Lung (tissue), 12 donors: Measurements from ENCODE around the gene HACD3. TPM values are rescaled to one million over a fixed set of nuclear protein-coding genes. Genes with fewer than 3 reads are reported as not detected.

Experiments
- ATAC-seq: fragments of 200-7000 bp; cut with Tn5 transposase; one replicate; pipeline ENCODE4 v1.9.1; 2020; ENCODE audit warnings: moderate number of reproducible peaks; ENCODE audit not compliant: insufficient read depth, low FRiP score
- DNase-seq, 3 donors: peaks; one replicate each; pipeline ENCODE4 v3.0.0-alpha.2; 2013 to 2017
- H3K27ac ChIP-seq, 2 donors: one replicate each; pipeline ENCODE4 v1.5.1; 2013; ENCODE audit warnings: mild to moderate bottlenecking in 2 of 2, moderate library complexity in 2 of 2, control low read depth in 1 of 2, inconsistent platforms in 1 of 2, low read depth in 1 of 2, low read length in 1 of 2
- H3K27me3 ChIP-seq, 3 donors: one replicate each; pipeline ENCODE4 v1.5.1; 2013; ENCODE audit warnings: low read length in 2 of 3; ENCODE audit not compliant: control insufficient read depth in 3 of 3, insufficient read depth in 3 of 3
- H3K36me3 ChIP-seq, 4 donors: one replicate each; pipeline ENCODE4 v1.5.1; 2013; ENCODE audit warnings: low read length in 4 of 4, mild to moderate bottlenecking in 1 of 4, moderate library complexity in 1 of 4; ENCODE audit not compliant: control insufficient read depth in 4 of 4, insufficient read depth in 4 of 4
- H3K4me1 ChIP-seq, 5 donors: one replicate each; pipeline ENCODE4 v1.5.1; 2013; ENCODE audit warnings: low read length in 5 of 5, mild to moderate bottlenecking in 2 of 5, moderate library complexity in 1 of 5; ENCODE audit not compliant: control insufficient read depth in 5 of 5, insufficient read depth in 5 of 5
- H3K4me3 ChIP-seq: one replicate; pipeline ENCODE4 v1.5.1; 2013; ENCODE audit warnings: mild to moderate bottlenecking, control low read depth, moderate library complexity
- H3K9ac ChIP-seq, 2 donors: one replicate each; pipeline ENCODE4 v1.5.1; 2013; ENCODE audit warnings: low read length in 2 of 2, control low read depth in 1 of 2; ENCODE audit not compliant: insufficient read depth in 1 of 2
- H3K9me3 ChIP-seq, 4 donors: one replicate each; pipeline ENCODE4 v1.5.1; 2013; ENCODE audit warnings: low read length in 3 of 4, mild to moderate bottlenecking in 1 of 4, moderate library complexity in 1 of 4; ENCODE audit not compliant: control insufficient read depth in 4 of 4, insufficient read depth in 3 of 4
- CTCF ChIP-seq: IDR thresholded peaks from 2 replicates; pipeline ENCODE4 v1.5.1; 2012; ENCODE audit warnings: mild to moderate bottlenecking; ENCODE audit errors: control extremely low read depth, extremely low read depth
- WGBS, 2 donors: extraction: QIAGEN DNeasy Blood & Tissue Kit; methylation state at CpG; one replicate each; pipeline ENCODE4 v1.1.7; 2013; 5-methylcytosine and 5-hydroxymethylcytosine counted together
- polyA plus RNA-seq, 2 donors: library from polyadenylated mRNA; stranded (reverse); fragments of 200-250 nt; gene quantifications; one replicate each; pipeline ENCODE4 v1.2.1, GENCODE V29; 2013
- total RNA-seq, 2 donors: library from RNA; depleted of rRNA in 1 of 2; stranded (reverse); fragments of >200 nt in 1 of 2; gene quantifications; one replicate each; pipeline ENCODE4 v1.2.1, GENCODE V29; 2014 to 2021
- donor health status: control.
- donor health status: control.
- donor health status: Bipolar disorder and iron deficiency.
- donor health status: healthy.
- donor health status: DM: yes; HTN: yes; CAD: no.

The HACD3 gene
- total and polyA plus RNA-seq, 4 donors = 14.0 to 77.9 (median 31.0) TPM

- ATAC-seq = no peak
- no peak for TF ChIP-seq CTCF
- H3K27me3 ChIP-seq = no peaks in the 10 kb centered on the region
- WGBS, 2 donors = 96 to 97% methylated on average over 5 of the region's 5 CpGs
- H3K4me3 ChIP-seq = no peak overlapping the region
- H3K4me1 ChIP-seq = no peaks in the 10 kb centered on the region
- peaks cover 6 to 53% (median 23%) of the 10 kb centered on the region in 4 donors for H3K36me3 ChIP-seq
- DNase-seq = no peak
- no peak overlapping the region for H3K9ac ChIP-seq
- H3K27ac ChIP-seq = no peak overlapping the region
- no peaks in the 10 kb centered on the region for H3K9me3 ChIP-seq
Observed at GRCh38 chr15:65599677-65600076, 69.4 kb downstream of the HACD3 start.

- 90 to 91% methylated on average over 2 of the region's 2 CpGs for WGBS, 2 donors
- H3K4me3 ChIP-seq = no peak overlapping the region
- DNase-seq (no peak), ATAC-seq (no peak)
- no peak for TF ChIP-seq CTCF
- H3K4me1 ChIP-seq = no peaks in the 10 kb centered on the region
- no peaks in the 10 kb centered on the region for H3K9me3 ChIP-seq
- no peak overlapping the region for H3K9ac ChIP-seq
- no peaks in the 10 kb centered on the region for H3K27me3 ChIP-seq
- H3K27ac ChIP-seq = no peak overlapping the region
- peaks cover 6 to 35% (median 12%) of the 10 kb centered on the region in 4 donors for H3K36me3 ChIP-seq
Observed at GRCh38 chr15:65603134-65603533, 72.9 kb downstream of the HACD3 start.

- H3K4me3 ChIP-seq = no peak overlapping the region
- no peak for DNase-seq
- no peak overlapping the region for H3K9ac ChIP-seq
- no peak for ATAC-seq
- H3K36me3 ChIP-seq = peaks cover 6 to 32% (median 11%) of the 10 kb centered on the region in 4 donors
- no peak overlapping the region for H3K27ac ChIP-seq
- TF ChIP-seq CTCF = no peak
- H3K4me1 ChIP-seq = no peaks in the 10 kb centered on the region
- WGBS, 2 donors = 96 to 100% methylated on average over 1 of the region's 1 CpG
- H3K9me3 ChIP-seq = no peaks in the 10 kb centered on the region
- no peaks in the 10 kb centered on the region for H3K27me3 ChIP-seq
Observed at GRCh38 chr15:65603559-65603958, 73.3 kb downstream of the HACD3 start.
